NCI-H510A treated with DMSO at 0.1 percent for 48 hours (cell line): Measurements from ENCODE around the gene KCNMA1.

Experiments used
- DNase-seq: peaks from one replicate; lab custom pipeline; 2025; lab: John Stamatoyannopoulos, UW

KCNMA1 gene

GRCh38 chr10:77016278-77016815, 621.3 kb downstream of the KCNMA1 start:
- no peak for DNase-seq

DNA sequence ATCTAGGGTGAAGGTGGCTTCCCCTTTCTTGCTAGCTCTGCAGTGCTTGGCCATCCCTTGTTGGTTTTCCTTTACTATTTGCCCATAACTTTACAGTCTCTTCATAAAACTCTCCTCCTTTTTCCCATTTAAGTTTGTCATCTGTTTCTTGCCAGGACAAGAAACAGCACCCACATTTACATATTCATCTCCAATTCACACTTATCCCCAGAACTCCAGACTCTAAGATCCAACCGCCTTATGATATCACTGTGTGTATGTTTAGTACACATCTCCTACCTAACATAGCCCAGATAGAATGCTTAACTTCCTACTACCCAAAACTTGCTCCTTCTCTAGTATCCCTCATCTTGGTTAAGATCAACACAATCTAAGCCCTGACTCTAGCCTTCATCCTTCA, 622.2 kb downstream of the KCNMA1 start:
- no peak for DNase-seq

DNA sequence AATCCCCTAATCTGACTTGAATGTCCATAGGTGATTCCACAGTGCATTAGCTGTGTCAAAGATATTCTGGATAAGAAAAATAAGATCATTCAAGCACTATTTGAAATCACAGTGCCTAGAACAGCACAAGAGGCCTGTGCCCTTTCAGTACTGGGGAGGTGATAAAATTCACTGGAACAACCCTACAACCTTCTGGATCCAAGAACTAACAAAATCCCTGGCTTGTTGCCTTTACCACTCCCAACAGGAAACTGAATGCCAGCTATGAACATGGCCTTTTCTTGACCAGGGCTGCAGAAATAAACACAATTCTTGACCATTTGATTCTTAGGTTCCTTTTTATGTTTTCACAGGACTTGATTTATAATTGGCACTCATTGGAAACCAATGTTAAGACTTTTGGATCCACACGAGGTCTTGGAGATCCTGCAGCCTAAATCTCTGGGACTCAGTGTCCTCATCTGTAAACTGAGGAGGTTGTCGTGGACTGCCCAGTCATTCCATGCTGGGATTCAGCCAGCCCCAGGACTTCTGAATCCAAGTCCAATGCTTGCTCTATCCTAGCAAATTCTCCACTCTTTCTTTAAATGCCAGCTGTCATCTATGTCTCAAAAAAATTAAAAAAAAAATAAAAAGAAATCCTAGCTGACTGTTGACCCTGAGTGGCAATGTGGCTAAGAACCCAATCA, 624.7 kb downstream of the KCNMA1 start:
- DNase-seq, result no peak

- DNase-seq, result no peak
Observed at GRCh38 chr10:77011874-77012811, 625.5 kb downstream of the KCNMA1 start.

DNA sequence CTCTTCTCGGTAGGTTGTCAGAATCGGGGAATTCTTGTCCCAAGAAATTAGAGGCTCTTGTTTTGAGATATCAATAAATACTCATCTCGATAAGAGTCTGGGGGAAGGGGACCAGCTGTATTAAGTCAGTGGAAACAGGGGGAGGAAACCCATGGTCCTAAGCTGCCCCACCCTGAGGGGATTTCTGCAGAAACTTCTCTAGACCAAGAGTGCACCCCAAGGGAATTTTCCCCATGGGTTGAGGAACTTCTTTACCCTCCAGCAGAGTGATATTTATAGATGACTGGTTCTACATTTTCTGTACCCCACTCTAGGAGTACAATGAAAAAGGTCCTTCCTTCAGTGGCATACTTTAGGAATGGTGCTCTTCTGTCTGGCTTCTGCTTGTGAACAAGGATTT, 627.2 kb downstream of the KCNMA1 start:
- no peak for DNase-seq

DNA sequence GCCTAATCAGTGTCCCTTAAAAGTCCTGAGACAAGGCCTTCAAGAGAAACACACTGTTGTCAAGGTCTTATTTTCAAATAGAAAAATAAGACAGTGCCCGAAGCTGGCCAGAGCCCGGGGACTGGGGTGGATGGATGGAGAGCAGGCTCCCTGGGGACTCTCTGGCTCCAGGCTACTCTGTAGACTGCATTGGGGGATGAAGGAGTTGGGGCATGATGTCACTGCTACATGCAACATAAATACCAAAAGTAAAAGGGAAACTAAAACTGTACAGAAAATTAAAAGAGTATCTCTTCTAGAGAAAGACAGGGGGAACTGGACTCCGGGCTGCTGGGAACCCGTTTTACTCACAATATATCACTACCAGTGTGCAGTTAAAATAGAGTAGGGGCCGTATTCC, 629.8 kb downstream of the KCNMA1 start:
- no peak for DNase-seq

DNA sequence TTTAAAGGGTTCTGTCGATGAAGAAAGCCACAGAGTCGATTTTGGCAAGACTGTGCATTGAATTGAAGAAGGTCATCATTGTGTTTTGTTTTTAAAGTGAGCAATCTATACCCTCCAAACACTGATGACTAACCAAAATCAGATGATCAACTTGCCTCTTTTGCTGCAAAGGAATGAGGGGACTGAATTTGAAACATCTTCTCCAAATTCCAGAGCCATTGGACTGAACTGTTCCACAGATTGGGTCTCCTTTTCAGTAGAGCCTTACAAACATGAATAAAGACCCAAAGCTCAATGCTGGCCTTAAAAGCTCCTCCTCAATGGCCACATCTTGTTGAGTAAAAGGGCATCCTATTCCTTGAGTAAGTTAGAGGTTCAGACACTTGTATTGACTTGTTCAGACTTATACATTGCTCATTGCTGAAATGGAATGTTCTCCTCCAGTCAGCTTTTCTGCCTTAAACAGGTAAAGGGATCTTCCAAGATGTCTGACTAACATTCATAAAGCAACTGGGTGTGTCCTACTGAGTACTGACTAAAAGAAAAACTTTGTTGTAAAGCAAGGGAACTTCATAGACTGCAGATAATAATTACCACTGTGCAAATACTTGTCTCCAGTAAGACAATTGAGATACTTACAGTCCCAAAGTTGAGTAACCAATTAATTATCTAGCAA, 630.6 kb downstream of the KCNMA1 start:
- DNase-seq, result no peak

- DNase-seq, result no peak
Observed at GRCh38 chr10:77005871-77006270, 631.7 kb downstream of the KCNMA1 start.

- DNase-seq, result peak; percentile 35
Observed at GRCh38 chr10:77004917-77005564, 632.6 kb downstream of the KCNMA1 start.

DNA sequence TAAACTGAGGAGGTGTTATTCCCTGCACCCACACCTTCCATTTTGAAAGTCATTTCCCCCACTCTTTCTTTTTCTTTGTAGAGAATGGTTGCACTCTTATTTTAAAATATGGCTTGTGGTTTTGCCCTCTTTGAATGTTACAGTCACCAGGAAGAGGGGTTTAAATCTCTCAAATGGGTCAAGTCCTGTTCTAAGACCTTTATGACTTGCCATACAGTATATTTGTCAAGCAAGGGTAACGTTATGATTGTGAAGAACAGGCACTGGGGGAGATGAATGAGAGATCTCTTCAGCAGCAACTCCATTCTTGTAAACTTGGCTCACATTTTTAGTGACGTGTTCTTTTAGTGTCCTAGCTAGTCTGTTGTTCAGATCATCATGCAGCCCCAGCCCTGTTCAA, 634.7 kb downstream of the KCNMA1 start:
- no peak for DNase-seq

- DNase-seq, result no peak
Observed at GRCh38 chr10:77001206-77001605, 636.4 kb downstream of the KCNMA1 start.

- peak; percentile 59 for DNase-seq
Observed at GRCh38 chr10:76998451-76998850, 639.2 kb downstream of the KCNMA1 start.

DNA sequence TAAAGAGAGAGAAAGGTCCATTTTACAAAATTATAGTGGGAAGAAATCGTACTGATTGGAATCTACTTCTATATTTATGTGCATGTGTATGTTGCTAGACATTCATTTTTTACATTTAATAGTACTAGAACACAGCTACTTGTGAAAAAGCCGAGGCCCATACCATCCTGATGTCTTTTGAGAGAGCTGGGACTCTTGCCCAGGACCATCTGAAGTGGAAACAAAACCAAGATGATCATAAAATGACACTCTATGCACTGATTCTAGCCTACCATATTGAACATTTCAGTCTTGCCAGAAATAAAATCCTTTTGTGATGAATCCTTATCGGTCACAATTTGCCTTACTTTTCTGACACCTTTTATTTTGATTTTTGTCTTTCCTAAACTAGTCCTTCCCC, 640.0 kb downstream of the KCNMA1 start:
- no peak for DNase-seq

DNA sequence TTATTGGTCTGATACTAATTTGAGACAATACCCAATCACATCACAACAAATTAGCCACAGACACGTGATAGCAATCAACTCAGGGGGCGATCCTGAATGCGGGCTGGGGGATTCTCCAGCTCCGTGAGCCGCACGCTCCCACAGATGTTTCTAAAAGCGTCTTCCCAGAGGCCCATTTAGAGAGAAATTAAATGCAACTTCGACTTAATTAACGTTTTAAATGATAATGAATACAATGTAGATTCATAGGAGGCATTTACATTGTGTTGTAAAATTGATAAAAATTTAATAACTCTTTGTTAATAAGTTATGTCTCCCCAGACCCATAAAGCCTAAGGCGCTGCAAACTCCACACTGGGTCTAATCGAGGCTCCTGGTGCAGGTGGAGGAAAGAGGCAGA, 642.6 kb downstream of the KCNMA1 start:
- no peak for DNase-seq

GRCh38 chr10:76993213-76993612, 644.4 kb downstream of the KCNMA1 start:
- no peak for DNase-seq

DNA sequence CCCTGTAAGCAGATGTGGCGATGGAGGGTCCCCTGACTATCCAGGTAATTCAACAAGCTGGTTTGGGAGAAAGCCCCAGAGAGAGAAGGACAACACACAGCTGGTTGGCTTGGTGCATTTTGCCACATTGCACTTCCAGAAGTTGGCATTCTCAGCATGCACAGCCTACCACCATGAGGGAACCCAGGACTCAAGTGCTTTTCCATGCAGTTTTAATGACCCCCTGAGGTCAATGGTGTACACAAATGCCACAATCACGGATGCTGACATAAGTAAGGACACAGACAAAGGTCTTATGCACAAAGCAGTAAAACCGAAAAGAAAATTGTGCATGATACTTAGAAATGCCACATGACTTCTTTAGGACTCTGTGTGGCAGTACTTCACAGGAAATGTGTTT, 645.1 kb downstream of the KCNMA1 start:
- no peak for DNase-seq

DNA sequence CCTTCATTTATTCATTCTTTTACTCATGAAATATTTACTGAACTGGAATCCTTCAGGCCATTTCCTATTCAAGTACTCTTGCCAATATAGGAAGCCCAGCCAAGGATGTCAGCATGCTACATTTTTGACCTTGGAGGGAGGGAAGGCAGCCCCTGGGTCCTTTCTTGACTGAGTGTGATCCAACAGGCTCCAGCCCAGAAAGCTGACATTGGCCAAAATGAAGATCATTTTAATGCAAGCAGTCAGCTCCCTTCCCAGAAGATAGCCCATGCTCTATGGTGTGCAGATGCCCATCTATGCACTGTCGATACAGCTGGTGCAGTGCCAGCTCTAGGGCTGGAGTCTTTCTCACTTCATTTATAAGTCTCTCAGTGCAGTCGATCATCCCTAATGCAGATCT, 646.0 kb downstream of the KCNMA1 start:
- DNase-seq, result no peak

DNA sequence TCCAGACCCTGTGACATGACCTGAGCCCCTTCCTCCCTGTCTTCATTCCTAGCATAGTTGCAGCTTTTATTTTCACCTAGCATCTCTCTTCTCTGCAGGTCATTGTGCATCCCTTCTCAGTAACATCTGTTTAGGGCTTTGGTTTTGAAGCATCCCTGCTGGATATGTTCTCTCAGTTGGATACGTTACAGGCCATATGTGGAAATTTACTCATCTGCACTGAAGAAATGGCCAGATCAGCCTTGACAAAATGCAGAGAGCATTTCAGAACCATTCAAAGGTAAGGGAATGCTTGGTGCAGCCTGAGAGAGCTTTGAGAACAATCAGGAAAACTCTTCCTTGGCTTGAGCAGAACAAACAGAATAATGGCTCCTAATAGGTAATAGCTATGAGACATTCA, 647.0 kb downstream of the KCNMA1 start:
- no peak for DNase-seq

DNA sequence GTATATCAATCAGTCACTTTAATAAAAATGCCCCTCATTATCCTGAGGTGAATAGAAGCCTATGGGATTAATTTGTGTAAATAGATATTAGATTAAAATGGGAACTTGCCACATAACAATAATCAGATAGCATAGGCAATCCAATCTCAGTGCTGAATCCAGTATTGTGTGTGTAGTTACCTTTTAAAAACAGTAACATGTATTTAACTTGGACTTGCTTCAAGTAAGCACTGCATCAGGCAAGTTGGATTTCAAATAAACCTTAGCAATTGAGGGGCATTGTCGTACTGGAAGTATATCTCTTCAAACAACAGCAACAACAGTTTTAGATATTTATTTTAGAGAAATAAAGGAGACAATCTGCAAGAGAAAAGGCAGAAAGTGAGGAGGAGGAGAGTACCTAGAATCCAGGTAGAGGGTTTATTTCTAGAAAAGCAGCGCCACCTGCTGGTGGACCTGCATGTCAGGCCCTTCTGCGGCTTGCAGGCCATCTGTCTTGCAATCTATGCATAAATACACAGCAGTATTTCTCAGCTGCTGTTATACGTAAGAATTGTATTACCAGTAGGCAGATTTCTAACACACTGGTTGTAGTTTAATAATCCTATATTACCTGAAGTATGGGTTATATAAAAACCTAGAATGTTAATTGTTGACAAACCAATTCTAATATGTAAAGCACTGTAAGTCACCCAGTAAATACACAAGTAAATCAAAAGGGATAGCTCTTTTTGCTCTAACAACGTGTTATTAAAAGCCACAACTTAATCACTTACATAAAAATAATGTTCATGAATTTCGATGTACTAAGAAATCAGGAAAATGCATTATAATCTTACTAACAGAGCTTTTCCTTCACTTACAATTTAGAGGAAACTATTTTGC, 652.8 kb downstream of the KCNMA1 start:
- peak; percentile 93 for DNase-seq

DNA sequence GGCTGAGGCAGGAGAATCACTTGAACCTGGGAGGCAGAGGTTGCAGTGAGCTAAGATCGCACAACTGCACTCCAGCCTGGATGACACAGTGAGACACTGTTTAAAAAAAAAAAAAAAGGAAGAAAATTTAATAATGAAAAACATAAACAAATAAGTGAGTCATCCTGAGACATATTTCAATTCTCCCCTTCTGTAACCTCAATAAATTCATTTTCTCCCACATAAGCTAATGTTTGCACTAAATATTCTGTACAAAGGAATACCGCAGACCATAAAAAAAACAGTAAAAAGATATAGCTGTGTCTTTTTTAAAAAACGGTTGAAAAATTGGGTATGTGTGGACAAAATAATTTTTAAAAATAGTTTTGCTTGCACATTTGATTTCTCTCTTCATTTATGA, 654.0 kb downstream of the KCNMA1 start:
- DNase-seq, result no peak

DNA sequence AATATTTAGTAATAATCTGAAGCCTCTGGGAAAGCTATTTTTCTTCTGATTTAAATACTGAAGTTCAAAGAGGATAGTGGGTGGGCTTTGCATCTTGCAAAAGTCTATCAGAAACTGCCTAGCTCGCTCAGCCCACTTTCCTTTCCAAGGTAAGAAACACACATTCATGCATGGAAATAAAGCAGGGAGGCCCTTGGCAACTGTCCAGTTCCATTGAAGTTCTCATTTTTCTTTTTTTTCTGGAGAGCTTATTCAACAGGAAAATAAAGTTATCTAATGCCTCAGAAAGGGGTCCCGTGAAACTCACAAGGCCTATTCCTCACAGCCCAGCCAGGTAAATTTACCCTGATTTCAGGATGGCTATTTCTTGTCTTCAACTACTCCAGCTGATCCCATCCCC, 654.9 kb downstream of the KCNMA1 start:
- no peak for DNase-seq
